SH-SY5Y (cell line): ENCODE results near the gene NCK2.

ENCODE experiments used
- GATA2 ChIP-seq: IDR thresholded peaks from 2 replicates; pipeline ENCODE4 v1.6.1; 2011; ENCODE audit warnings: mild to moderate bottlenecking, low read depth, low read length
- GATA3 ChIP-seq: IDR thresholded peaks from 2 replicates; pipeline ENCODE4 v1.6.1; 2011; ENCODE audit warnings: low read depth, mild to moderate bottlenecking, low read length, moderate library complexity

GRCh38 chr2:105754011-105754410 lies 9.3 kb downstream of the NCK2 start:
- no peak for TF ChIP-seq GATA3
- TF ChIP-seq GATA2: no peak
